ENCODE results near the gene WDR36.

Gene WDR36

DNA sequence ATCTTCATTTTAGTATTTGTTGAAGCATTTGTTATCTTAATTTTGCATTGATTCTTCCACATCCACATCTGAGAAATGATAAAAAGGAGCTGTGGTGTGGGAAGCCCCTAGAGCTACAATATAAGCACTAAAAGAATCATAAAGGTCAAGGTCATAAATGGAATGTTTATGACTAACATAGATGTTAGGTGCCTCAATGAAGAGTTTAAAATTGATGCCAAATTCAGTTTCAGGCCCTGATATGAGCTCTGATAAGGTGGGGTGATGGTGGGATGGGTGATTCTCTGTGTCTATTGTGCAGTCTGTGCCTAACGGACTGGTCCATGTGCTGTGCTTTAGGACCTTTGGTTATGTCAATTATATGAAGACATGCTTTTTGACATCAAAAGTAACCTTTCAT, 70.9 kb downstream of the WDR36 start:
- DNase-seq (ENCODE audit: low read depth): no peak
- no peak overlapping the region for H3K9ac ChIP-seq (ENCODE audit: low read length)
- H3K36me3 ChIP-seq (ENCODE audit: control insufficient read depth, insufficient read depth, low read length, severe bottlenecking): no peaks in the 10 kb centered on the region

DNA sequence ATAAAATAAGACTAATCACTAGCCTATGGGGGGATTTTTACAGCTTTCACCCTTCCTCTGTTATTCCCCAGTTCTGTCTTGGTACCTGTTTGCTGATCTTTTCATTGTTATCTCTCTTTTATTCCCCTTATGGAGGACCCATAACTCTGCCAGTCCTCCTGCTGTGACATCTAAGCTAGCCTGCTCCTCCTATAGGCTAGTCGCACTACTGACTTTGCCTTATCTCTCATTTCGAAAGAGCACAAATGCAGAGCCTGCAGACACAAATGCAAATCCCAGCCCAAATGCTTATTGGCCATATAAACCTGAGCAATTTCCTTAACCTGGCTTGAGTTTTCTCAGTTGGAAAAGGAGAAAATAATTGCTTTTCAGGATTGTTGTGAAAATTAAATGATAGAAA, 72.9 kb downstream of the WDR36 start:
- Histone ChIP-seq H3K9ac (ENCODE audit: low read length) (no peak overlapping the region), H3K4me1 (ENCODE audit: control insufficient read depth, insufficient read depth, low read length) (no peaks in the 10 kb centered on the region)

More for the DNA sequence above, 70.9 kb downstream of the WDR36 start:
- Histone ChIP-seq H3K4me3 (ENCODE audit: low read length) (no peak overlapping the region), H3K4me1 (ENCODE audit: control insufficient read depth, insufficient read depth, low read length) (no peaks in the 10 kb centered on the region), H3K9me3 (ENCODE audit: control insufficient read depth, low read length) (no peaks in the 10 kb centered on the region), H3K27me3 (replicated peaks; ENCODE audit: control insufficient read depth, insufficient read depth, low read length) (no peaks in the 10 kb centered on the region)

DNA sequence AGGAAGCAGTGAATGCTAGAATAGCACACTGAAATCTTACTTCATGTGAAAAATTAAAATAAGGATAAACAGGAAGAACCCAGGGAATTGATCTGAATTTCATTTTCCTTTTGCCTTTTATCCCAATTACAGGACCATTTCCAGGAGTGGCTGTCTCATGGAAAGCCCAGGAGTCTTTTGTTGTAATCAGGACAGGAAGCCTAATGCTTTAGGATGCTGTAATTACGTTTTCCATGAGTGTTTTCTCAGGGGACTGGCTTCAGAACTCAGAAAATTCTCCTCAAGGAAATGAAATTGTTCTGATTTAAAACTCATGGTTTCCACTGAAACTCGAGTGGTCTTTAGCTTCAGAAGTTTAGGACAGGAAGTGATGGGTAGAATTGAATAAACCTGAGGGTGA, 75.4 kb downstream of the WDR36 start:
- Histone ChIP-seq H3K4me3 (ENCODE audit: low read length) (no peak overlapping the region), H3K27me3 (replicated peaks; ENCODE audit: control insufficient read depth, insufficient read depth, low read length) (peaks cover 4% of the 10 kb centered on the region), H3K9me3 (ENCODE audit: control insufficient read depth, low read length) (no peaks in the 10 kb centered on the region), H3K4me1 (ENCODE audit: control insufficient read depth, insufficient read depth, low read length) (no peaks in the 10 kb centered on the region), H3K36me3 (ENCODE audit: control insufficient read depth, insufficient read depth, low read length, severe bottlenecking) (no peaks in the 10 kb centered on the region), H3K9ac (ENCODE audit: low read length) (no peak overlapping the region)
- no peak for DNase-seq (ENCODE audit: low read depth)

More for the DNA sequence above, 72.9 kb downstream of the WDR36 start:
- no peaks in the 10 kb centered on the region for H3K36me3 ChIP-seq (ENCODE audit: control insufficient read depth, insufficient read depth, low read length, severe bottlenecking)
- no peaks in the 10 kb centered on the region for H3K9me3 ChIP-seq (ENCODE audit: control insufficient read depth, low read length)
- H3K27me3 ChIP-seq (replicated peaks; ENCODE audit: control insufficient read depth, insufficient read depth, low read length): no peaks in the 10 kb centered on the region
- no peak for DNase-seq (ENCODE audit: low read depth)
- H3K4me3 ChIP-seq (ENCODE audit: low read length): no peak overlapping the region

DNA sequence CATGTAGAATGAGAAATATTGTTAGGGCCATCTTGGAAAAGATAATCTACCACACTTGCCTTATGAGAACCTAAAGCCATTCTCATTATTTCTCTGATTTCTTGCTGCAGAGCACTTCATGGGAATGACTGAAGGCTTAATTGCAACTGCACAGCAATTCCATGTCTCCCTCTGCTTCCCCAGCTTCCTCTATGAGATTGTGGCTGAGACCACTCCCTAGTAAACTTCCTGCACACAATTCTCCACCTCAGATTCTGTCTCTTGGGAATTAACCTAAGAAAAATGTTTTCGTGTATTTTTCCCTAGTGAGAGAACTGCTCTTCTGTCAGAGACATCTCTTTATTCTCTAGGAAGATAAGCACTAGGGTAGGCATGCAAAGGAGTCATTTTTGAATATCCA, 76.5 kb downstream of the WDR36 start:
- no peak overlapping the region for H3K4me3 ChIP-seq (ENCODE audit: low read length)
- peaks cover 3% of the 10 kb centered on the region for H3K4me1 ChIP-seq (ENCODE audit: control insufficient read depth, insufficient read depth, low read length)
- H3K27me3 ChIP-seq (replicated peaks; ENCODE audit: control insufficient read depth, insufficient read depth, low read length): peaks cover 4% of the 10 kb centered on the region
- no peaks in the 10 kb centered on the region for H3K36me3 ChIP-seq (ENCODE audit: control insufficient read depth, insufficient read depth, low read length, severe bottlenecking)
- DNase-seq (ENCODE audit: low read depth): no peak
- H3K9me3 ChIP-seq (ENCODE audit: control insufficient read depth, low read length): no peaks in the 10 kb centered on the region
- no peak overlapping the region for H3K9ac ChIP-seq (ENCODE audit: low read length)

DNA sequence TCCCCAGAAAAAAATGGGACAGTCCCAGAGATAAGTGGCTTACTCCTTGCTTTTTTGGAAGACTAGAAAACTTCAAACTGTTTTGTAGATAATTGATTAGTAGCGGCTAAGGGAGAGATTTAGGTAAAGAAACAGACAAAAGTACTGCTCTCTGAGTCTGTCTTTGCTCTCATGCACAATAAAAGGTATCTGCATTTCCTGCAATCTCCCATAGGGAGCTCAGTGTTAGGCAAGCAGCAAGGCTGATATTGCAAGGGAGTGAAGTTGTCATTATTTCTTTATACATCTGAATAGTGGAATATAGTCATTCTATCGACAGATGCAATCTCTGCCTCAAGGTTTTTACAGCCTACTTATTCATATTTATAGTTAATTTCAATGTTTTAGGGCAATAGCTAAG, 77.1 kb downstream of the WDR36 start:
- no peak for DNase-seq (ENCODE audit: low read depth)
- Histone ChIP-seq H3K9ac (ENCODE audit: low read length) (no peak overlapping the region), H3K4me1 (ENCODE audit: control insufficient read depth, insufficient read depth, low read length) (peaks cover 5% of the 10 kb centered on the region), H3K36me3 (ENCODE audit: control insufficient read depth, insufficient read depth, low read length, severe bottlenecking) (no peaks in the 10 kb centered on the region), H3K27me3 (replicated peaks; ENCODE audit: control insufficient read depth, insufficient read depth, low read length) (peaks cover 4% of the 10 kb centered on the region), H3K4me3 (ENCODE audit: low read length) (no peak overlapping the region), H3K9me3 (ENCODE audit: control insufficient read depth, low read length) (no peaks in the 10 kb centered on the region)

DNA sequence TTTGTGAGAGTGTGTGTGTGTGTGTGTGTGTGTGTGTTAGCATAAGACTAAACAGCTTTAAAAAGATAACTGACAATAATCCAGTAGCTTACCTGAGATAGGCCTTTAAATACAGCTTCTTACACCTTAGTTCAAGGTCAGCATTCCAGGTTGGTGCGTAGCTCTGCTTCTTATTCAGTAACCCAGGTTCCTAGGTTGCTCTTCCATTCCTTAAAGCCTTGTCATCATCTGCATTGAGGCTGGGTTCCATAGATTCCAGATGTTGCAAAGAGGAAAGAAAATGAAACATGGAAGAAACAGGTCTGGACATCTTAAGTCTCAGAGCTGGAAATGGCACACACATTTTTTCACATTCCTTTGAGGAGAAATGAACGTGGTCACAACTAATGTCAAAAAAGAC, 78.1 kb downstream of the WDR36 start:
- no peak overlapping the region for H3K9ac ChIP-seq (ENCODE audit: low read length)
- peaks cover 5% of the 10 kb centered on the region for H3K4me1 ChIP-seq (ENCODE audit: control insufficient read depth, insufficient read depth, low read length)
- no peaks in the 10 kb centered on the region for H3K9me3 ChIP-seq (ENCODE audit: control insufficient read depth, low read length)
- no peaks in the 10 kb centered on the region for H3K36me3 ChIP-seq (ENCODE audit: control insufficient read depth, insufficient read depth, low read length, severe bottlenecking)
- no peak overlapping the region for H3K4me3 ChIP-seq (ENCODE audit: low read length)
- H3K27me3 ChIP-seq (replicated peaks; ENCODE audit: control insufficient read depth, insufficient read depth, low read length): peaks cover 5% of the 10 kb centered on the region
- DNase-seq (ENCODE audit: low read depth): no peak

DNA sequence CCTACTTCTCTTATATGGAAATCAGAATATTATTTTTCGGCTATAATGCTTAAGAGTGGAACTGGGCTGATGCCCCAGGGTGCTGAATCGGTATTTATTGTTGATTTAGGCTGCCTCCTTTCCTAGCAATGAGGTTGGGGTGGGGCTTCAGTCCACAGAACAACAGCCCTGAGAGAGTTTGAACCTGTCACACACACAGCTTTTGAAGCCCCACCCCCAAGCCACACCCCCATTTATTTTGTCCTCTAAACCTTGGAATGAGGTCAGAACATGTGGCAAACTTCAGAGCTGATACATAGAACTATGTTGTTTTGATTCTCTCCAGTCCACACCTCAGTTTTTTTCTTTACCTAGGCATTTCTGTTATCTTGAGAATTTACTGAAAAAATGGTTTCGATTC, 80.4 kb downstream of the WDR36 start:
- H3K27me3 ChIP-seq (replicated peaks; ENCODE audit: control insufficient read depth, insufficient read depth, low read length): peaks cover 10% of the 10 kb centered on the region
- H3K4me1 ChIP-seq (ENCODE audit: control insufficient read depth, insufficient read depth, low read length): peaks cover 5% of the 10 kb centered on the region
- DNase-seq (ENCODE audit: low read depth): no peak
- no peaks in the 10 kb centered on the region for H3K36me3 ChIP-seq (ENCODE audit: control insufficient read depth, insufficient read depth, low read length, severe bottlenecking)
- H3K9ac ChIP-seq (ENCODE audit: low read length): no peak overlapping the region
- no peak overlapping the region for H3K4me3 ChIP-seq (ENCODE audit: low read length)
- H3K9me3 ChIP-seq (ENCODE audit: control insufficient read depth, low read length): no peaks in the 10 kb centered on the region

DNA sequence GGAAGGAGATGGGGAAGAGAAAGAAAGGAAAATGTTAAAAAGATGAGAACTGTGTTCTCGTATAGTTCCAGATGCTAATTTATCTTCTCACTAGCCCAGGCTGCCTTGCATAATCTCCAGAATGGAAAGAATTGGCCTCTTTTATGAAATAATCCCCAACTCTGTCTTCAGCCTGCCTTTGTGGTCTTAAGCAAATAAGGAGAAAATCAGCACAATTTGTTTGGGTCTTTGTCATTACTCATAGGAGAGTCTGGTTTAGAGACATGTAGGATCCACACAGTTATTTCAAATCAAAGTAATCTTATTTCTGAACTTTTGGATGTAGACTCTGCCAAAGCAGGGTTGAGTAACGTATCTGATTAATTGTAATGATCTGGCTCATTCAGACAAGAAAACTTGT, 81.3 kb downstream of the WDR36 start:
- H3K27me3 ChIP-seq (replicated peaks; ENCODE audit: control insufficient read depth, insufficient read depth, low read length): peaks cover 10% of the 10 kb centered on the region

More for the DNA sequence above, 81.3 kb downstream of the WDR36 start:
- no peak overlapping the region for H3K9ac ChIP-seq (ENCODE audit: low read length)
- no peaks in the 10 kb centered on the region for H3K9me3 ChIP-seq (ENCODE audit: control insufficient read depth, low read length)
- H3K36me3 ChIP-seq (ENCODE audit: control insufficient read depth, insufficient read depth, low read length, severe bottlenecking): no peaks in the 10 kb centered on the region
- DNase-seq (ENCODE audit: low read depth): peak; percentile 77
- peaks cover 5% of the 10 kb centered on the region for H3K4me1 ChIP-seq (ENCODE audit: control insufficient read depth, insufficient read depth, low read length)
- H3K4me3 ChIP-seq (ENCODE audit: low read length): no peak overlapping the region
